ENCODE measurements around the gene FGFR2.

FGFR2 gene

DNA sequence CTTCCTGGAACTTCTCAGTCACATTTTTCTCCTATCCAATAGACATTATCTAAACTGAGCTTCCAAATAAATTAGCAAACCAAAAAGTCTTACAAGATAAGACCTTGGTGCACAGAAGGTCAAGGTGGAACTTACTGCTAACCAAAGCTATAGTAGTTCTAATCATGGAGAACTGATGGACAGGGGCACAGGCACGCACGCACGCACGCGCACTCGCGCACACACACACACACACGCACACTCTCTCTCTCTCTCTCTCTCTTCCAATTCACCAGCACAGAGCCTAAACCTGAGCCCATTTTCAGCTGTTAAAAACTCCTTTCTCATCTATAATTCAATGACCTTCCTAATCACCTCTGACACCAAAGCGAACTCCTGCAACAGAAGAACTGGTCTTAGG lies 7.5 kb downstream of the FGFR2 start:
- no peak for DNase-seq (ENCODE audit: low read depth in 3 of 3, low spot score in 1 of 3)

DNA sequence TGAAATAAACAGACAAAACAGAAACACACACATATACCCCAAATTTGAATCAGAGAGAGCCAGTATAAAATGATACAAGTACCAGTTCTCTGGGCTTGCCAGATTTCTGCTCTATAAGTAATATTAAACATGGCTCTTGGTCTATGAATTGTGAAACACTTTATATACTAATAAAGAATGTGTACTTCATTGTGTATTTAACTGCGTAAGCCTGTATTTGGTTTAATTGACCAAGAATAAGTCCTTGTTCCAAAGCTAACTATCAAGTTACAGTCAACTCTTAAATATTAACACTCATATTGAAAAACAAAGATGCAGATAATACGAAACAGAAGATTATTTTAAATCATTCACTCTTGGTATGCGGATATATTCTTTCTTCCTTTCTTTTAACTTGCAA lies 8.7 kb downstream of the FGFR2 start:
- no peak for DNase-seq (ENCODE audit: low read depth in 3 of 3, low spot score in 1 of 3)

DNA sequence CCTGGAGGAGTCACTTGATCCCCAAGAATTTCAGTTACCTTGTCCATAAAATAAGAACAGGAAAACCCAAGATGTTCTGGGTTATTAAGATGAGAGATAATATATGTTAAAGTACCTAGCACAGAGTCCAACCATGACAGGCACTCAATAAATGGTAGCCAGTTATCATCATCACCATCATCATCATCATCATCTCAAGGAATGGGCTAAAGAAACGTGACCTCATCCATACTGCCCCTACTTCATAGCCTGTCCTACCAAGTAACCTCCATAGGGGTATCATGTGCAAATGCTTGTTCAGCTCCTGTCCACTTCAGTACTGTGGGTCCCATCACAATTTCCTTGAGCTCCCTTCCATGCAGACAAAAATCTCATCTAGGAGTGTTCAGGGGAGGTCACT lies 14.4 kb downstream of the FGFR2 start:
- DNase-seq (ENCODE audit: low read depth in 3 of 3, low spot score in 1 of 3) = no peak

GRCh38 chr10:121583258-121583657 lies 15.0 kb downstream of the FGFR2 start:
- DNase-seq (ENCODE audit: low read depth in 3 of 3, low spot score in 1 of 3) = no peak

GRCh38 chr10:121580276-121581116 lies 17.7 kb downstream of the FGFR2 start:
- DNase-seq (ENCODE audit: low read depth in 3 of 3, low spot score in 1 of 3) = no peak

DNA sequence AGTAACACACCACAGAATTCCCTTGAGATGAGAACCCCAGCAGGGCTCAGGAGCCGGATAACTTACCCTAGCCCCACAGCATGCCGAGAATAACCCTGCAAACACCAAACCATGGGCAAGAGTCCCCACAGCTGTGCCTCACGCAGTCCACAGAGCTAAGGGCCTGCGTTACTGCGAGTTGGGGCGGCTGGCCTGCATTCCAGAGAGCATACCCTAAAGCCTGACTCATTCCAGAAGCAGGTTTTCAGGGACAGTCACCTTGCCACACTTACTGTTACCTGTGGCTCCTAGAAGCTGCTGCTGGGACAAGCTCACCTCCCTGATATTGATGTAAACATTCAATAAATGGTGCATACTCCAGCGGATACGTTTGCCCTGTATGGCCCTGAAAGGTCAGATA lies 18.6 kb downstream of the FGFR2 start:
- DNase-seq (ENCODE audit: low read depth in 3 of 3, low spot score in 1 of 3) = no peak

DNA sequence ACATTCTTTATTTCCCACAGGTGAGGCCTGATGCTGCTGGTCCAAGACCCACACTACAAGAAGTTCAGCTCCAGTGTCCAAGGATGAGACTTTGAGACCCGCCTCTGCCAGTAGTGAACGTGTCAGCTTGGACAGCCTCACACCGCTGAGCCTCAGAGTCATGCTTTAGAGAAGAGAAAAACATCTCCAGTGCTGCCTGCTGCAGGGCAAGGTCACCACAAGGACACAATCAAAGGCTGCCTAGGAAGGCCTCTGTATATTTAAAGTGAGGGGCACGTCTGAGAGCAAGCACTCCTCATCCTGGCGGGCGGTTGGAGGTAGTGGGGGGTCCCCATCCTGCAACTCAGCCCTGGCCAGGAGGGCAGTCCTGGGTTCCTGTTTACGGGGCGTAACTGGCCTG lies 19.3 kb downstream of the FGFR2 start:
- no peak for DNase-seq (ENCODE audit: low read depth in 3 of 3, low spot score in 1 of 3)

GRCh38 chr10:121578298-121578697 lies 19.9 kb downstream of the FGFR2 start:
- DNase-seq (ENCODE audit: low read depth in 3 of 3, low spot score in 1 of 3) = no peak

GRCh38 chr10:121577568-121577967 lies 20.7 kb downstream of the FGFR2 start:
- DNase-seq (ENCODE audit: low read depth in 3 of 3, low spot score in 1 of 3) = no peak

GRCh38 chr10:121576139-121576538 lies 22.1 kb downstream of the FGFR2 start:
- DNase-seq (ENCODE audit: low read depth in 3 of 3, low spot score in 1 of 3) = no peak

DNA sequence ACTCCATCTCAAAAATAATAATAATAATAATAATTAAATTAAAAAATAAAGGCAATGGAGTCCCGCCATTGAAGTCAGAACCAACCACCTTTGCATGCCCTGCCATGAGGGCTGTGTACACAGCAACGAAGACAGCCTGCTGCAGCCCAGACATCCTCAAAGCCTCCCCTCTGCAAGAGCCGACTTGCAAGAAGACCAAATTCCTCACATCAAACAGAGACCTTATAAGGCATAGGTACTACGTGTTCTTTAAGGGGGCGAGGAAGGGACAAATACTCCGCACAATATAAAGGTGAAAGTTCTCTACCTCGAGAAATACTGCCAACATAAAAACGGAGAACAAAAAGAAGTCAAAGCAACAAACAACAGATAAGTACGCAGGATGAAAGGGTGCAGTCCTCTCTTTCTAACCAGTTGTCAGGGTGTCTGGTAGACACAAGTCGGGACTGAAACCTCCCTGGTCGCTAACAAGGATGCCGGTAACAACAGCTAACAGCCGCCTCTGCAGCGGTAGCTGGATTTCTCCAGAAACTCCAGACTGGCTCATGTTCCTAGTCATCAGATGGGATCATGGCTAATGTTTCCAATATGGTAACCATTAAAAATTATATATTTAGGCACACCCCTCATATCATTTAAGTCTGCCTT lies 23.6 kb downstream of the FGFR2 start:
- DNase-seq (ENCODE audit: low read depth in 3 of 3, low spot score in 1 of 3) = no peak

- DNase-seq (ENCODE audit: low read depth in 3 of 3, low spot score in 1 of 3) = no peak
These were observed 24.7 kb downstream of the FGFR2 start for GRCh38 chr10:121573538-121573941.

DNA sequence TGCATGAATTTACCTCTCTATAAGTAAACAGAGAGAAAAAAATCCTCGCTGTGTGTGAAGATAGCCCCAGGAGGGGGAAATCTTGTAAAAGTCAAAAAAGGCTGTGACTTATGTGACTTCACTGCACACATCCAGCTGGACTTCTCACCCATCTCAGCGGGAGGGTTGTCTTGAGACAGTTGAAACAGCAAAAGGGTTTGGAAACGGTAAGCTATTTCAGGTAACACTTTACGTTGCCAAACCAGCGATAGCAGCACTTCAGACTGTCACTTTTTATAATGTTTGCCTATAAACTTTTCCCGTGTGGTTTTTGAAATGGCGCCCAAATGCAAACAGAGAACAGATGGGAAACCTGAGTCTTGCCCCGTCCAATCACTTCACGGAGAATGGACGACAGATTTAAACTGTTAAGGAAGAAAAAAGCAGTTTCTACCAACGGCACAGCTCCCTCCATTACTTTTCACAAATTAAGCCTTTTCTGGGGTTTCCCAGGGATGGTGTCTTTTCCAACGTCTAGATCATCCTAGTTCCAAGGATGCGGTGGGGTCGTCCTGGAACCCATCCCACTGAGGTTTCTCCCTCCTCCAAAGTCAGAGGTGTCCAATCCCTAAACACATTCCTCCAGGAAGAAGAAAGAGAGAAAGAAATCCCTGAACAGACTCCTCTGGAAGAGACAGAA lies 25.2 kb downstream of the FGFR2 start:
- DNase-seq (ENCODE audit: low read depth in 3 of 3, low spot score in 1 of 3) = no peak

DNA sequence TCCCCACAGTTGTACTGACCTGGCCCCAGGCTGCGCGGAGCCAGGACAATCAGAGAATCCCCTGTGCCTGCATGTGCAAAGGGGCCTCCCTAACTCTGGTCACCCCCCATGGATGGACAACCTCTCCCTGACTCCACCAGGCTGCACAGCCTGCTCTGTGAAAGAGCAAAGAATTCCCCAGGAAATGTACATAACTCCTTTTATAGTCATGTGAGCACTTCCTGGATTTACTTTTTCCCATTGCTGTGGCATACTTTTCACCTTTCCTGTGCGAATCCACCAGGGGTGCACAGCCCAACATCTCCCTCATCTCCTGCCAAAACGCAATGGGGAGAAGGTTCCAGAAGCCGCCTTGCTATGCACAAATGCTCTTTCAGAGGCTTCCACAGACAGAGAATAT lies 27.9 kb downstream of the FGFR2 start:
- no peak for DNase-seq (ENCODE audit: low read depth in 3 of 3, low spot score in 1 of 3)

DNA sequence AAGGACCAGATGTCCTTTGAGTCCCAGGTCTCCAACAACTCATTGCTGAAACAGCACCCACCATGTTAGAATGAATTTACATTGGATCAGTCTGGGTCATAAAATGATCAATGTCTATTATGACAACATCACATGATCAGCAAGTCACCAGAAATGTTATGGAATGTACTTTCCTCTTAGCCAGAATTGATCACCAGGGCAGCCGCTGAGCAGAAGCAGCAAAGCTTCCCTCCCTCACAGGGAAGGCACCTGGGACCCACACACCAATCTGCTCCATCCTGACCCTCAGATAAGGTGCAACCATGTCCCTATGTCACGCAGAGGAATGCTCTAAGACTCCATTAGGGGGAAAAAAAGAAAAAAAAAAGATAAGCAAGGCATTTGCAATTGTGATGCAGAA lies 30.0 kb downstream of the FGFR2 start:
- DNase-seq (ENCODE audit: low read depth in 3 of 3, low spot score in 1 of 3) = no peak

GRCh38 chr10:121567569-121567968 lies 30.7 kb downstream of the FGFR2 start:
- no peak for DNase-seq (ENCODE audit: low read depth in 3 of 3, low spot score in 1 of 3)

- DNase-seq (ENCODE audit: low read depth in 3 of 3, low spot score in 1 of 3) = no peak
These were observed 31.5 kb downstream of the FGFR2 start for GRCh38 chr10:121566755-121567154.

GRCh38 chr10:121559326-121560026 lies 38.8 kb downstream of the FGFR2 start:
- no peak for DNase-seq (ENCODE audit: low read depth in 3 of 3, low spot score in 1 of 3)

GRCh38 chr10:121558238-121558637 lies 40.0 kb downstream of the FGFR2 start:
- no peak for DNase-seq (ENCODE audit: low read depth in 3 of 3, low spot score in 1 of 3)

DNA sequence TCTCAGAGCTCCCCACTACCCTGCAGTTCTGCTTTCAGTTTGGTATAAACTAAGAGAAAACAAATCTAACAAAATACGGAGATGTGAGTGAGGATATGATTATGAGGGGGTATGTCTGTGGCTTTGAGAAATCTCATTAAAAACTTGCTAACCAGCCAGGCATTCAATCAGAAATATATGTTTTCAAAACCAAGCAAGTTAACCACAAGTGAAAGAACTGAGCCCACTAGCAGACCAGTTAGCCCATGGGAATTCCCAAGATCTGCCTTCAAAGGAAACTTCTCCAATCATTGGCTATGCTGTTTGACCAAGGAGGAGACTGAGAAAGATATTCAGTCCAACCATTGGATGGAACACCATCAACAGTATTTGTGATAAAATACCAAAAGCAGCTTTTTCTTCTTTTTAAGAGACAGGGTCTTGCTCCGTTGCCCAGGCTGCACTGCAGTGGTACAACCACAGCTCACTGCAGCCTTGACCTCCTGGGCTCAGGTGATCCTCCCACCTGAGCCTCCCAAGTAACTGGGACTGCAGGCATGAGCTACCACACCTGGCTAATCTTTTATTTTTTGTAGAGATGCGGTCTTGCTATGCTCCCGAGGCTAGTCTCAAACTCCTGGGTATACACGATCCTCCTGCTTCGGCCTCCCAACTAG lies 41.2 kb downstream of the FGFR2 start:
- no peak for DNase-seq (ENCODE audit: low read depth in 3 of 3, low spot score in 1 of 3)

- no peak for DNase-seq (ENCODE audit: low read depth in 3 of 3, low spot score in 1 of 3)
These were observed 41.8 kb downstream of the FGFR2 start for GRCh38 chr10:121556455-121556854.
